Choroid plexus epithelial cell (primary cell): ENCODE data around the gene CSNK1G2.

Source experiments
- DNase-seq: peaks from one replicate; pipeline ENCODE4 v3.0.0-alpha.2; 2010; ENCODE audit warnings: low read depth
- H3K4me3 ChIP-seq: 2 replicates; pipeline ENCODE4 v1.5.1; 2011; ENCODE audit warnings: low read depth, mild to moderate bottlenecking, control low read depth, low read length, moderate library complexity
- TF ChIP-seq, protein P1 (sequence below): conservative IDR thresholded peaks from 2 replicates; pipeline ENCODE4 v1.5.1; 2011; ENCODE audit warnings: low read depth, mild to moderate bottlenecking, control low read depth, inconsistent platforms, low read length, moderate library complexity

CSNK1G2 gene

DNA sequence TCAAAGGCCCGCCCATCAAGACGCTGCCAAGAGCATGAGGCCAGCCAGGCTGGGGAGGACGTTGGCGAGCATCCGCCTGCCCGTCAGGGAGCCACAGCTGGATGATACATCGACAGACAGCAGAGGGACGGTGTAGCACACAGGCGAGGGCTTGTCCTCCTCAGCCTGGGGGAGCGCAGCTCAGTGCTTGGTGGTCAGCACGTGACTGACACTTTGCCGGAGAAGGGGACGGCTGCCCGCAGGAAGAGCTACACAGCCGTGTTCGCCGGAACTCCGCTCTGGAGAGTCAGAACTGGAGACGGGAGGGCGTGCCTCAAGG lies 34.1 kb downstream of the CSNK1G2 start:
- TF ChIP-seq, protein P1, sequence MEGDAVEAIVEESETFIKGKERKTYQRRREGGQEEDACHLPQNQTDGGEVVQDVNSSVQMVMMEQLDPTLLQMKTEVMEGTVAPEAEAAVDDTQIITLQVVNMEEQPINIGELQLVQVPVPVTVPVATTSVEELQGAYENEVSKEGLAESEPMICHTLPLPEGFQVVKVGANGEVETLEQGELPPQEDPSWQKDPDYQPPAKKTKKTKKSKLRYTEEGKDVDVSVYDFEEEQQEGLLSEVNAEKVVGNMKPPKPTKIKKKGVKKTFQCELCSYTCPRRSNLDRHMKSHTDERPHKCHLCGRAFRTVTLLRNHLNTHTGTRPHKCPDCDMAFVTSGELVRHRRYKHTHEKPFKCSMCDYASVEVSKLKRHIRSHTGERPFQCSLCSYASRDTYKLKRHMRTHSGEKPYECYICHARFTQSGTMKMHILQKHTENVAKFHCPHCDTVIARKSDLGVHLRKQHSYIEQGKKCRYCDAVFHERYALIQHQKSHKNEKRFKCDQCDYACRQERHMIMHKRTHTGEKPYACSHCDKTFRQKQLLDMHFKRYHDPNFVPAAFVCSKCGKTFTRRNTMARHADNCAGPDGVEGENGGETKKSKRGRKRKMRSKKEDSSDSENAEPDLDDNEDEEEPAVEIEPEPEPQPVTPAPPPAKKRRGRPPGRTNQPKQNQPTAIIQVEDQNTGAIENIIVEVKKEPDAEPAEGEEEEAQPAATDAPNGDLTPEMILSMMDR, result no peak
- H3K4me3 ChIP-seq, result no peak overlapping the region
- DNase-seq, result no peak

DNA sequence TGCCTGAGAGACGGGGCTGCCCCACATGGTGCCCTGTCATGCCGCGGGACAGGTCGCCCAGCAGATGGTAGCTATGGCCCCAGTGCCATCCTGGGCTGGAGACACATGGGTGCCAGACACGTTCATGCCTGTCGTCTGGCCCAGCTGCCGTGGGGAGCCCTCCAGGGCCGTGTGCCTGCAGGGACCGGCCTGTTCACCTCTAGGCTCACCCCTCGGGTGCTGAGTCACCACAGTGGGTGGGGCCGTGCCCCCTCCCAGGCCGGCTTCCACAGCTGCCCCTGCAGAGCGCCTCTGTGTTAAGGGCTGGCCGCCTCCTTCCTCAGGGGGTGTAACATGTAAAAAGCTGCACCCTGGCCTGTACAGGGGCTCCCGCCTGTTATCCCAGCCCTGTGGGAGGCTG lies 36.1 kb downstream of the CSNK1G2 start:
- H3K4me3 ChIP-seq, result no peak overlapping the region
- TF ChIP-seq, protein P1, result no peak
- DNase-seq, result no peak

DNA sequence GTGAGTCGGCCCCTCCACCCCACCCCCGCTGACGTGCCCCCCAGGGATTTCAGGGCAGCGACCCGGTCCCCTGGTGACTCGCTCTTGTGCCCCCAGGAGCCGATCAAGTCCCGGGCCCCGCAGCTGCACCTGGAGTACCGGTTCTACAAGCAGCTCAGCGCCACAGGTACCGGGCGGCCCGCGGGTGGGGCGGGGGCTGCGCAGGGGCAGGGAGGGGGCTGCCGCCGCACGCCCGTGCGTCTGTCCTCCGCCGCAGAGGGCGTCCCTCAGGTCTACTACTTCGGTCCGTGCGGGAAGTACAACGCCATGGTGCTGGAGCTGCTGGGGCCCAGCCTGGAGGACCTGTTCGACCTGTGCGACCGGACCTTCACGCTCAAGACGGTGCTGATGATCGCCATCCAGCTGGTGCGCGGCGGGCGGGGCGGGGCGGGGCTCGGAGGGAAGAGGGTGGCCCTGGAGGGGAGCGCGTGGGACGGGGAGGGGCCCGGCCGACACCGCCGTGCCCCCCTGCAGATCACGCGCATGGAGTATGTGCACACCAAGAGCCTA lies 37.4 kb downstream of the CSNK1G2 start:
- no peak for DNase-seq
- TF ChIP-seq, protein P1, result no peak
- H3K4me3 ChIP-seq, result no peak overlapping the region

DNA sequence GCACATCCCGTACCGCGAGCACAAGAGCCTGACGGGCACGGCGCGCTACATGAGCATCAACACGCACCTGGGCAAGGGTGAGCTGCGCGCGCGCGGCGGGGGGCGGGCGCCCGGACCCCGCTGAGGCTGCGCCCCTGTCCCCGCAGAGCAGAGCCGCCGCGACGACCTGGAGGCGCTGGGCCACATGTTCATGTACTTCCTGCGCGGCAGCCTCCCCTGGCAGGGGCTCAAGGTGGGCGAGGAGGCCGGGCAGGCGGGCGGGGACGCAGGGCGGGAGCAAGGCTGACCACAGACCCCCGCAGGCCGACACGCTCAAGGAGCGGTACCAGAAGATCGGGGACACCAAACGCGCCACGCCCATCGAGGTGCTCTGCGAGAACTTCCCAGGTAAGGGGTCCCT lies 38.0 kb downstream of the CSNK1G2 start:
- TF ChIP-seq, protein P1, result no peak
- DNase-seq, result no peak
- no peak overlapping the region for H3K4me3 ChIP-seq

DNA sequence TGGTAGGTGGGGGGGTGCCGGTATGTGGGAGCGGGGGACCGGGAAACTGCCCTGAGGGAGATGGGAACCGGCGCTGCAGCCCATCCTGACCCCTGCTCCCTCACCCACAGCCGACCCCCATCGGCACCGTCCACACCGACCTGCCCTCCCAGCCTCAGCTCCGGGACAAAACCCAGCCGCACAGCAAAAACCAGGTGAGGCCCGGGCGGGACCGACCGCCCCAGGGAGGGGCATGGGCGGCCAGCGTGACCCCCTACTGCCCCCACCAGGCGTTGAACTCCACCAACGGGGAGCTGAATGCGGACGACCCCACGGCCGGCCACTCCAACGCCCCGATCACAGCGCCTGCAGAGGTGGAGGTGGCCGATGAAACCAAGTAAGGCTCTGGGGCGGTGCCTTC lies 38.7 kb downstream of the CSNK1G2 start:
- no peak overlapping the region for H3K4me3 ChIP-seq
- DNase-seq, result no peak
- TF ChIP-seq, protein P1, result no peak

DNA sequence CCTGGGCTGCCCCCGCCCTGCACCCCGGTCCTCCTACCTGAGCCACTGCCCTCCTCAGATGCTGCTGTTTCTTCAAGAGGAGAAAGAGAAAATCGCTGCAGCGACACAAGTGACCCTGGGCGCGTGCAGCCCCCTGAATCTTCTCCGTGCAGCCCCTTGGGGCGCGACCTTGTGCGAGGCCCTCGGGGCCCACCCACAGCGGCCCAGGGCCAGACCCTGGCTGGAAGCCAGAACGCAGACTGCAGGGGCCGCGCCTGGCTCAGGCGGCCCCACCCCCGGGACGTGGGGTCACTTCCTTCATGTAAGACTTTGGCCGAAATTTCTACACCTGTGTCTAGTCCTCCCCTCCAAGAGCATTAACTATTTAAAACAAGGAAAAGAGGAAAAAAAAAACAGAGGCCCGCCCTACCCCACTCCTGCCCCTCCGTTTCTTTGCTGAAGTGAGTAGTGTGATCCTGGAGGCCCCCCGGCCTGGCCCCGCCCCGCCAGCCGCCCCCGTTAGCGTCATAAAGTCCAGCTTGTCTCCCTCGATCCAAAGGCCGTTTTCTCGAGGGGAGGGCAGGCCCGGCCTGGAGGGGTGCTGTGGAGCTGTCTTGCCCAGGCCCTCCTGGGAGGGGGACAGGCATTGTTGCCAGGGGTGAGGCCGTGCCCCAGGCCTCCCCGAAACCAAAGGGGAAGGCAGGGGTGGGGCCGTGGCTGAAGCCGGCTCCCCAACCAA lies 39.3 kb downstream of the CSNK1G2 start:
- no peak overlapping the region for H3K4me3 ChIP-seq
- TF ChIP-seq, protein P1, result no peak
- DNase-seq, result no peak

DNA sequence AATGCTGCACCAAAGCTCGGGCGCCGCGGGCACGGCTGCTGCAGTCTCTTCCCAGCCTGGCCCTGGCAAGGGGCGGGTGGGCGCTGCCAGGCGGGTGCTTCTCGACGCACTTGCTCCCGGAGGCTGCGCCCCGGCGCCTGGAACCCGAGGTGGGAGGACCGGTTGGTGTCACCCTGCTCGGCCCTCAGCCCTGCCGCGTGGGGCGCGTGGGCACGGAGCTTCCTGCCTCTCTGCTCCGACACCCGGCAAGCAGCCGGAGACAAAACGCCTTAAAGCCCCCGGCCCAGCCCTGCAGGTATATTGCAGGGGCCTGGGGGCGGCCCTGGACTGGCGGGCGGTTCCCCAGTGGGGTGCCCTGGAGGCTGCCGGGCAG lies 39.8 kb downstream of the CSNK1G2 start:
- TF ChIP-seq, protein P1, result no peak
- H3K4me3 ChIP-seq, result no peak overlapping the region
- no peak for DNase-seq
